GM12878 (cell line): ENCODE data around the gene SARS1. TPM values are rescaled to one million over a fixed set of nuclear protein-coding genes. Genes with fewer than 3 reads are reported as not detected.

Experiments
- ATAC-seq: fragments of 200-7000 bp; cut with Tn5 transposase; 3 replicates; pipeline ENCODE4 v1.9.1; 2020; ENCODE audit warnings: mild to moderate bottlenecking, moderate library complexity
- BruUV-seq: library from RNA; stranded (reverse); fragments of 400-500 nt; replicated peaks from 2 replicates; lab custom pipeline; 2021; lab: Mats Ljungman, UMichigan
- CTCF ChIA-PET: fragments of 300-600 bp; sonication (Branson Sonifier 250); formaldehyde crosslinking; extraction: SDS; loops from one replicate; lab custom pipeline; 2021; ENCODE audit warnings: inconsistent platforms; lab: Yijun Ruan, JAX
- POLR2A ChIA-PET: fragments of 350-600 bp; formaldehyde crosslinking; extraction: SDS; loops from one replicate; lab custom pipeline; 2021; ENCODE audit warnings: inconsistent platforms; lab: Charles Lee
- RAD21 ChIA-PET: fragments of 300-600 bp; sonication (Branson Sonifier 250); formaldehyde crosslinking; loops from one replicate; lab custom pipeline; 2023; ENCODE audit warnings: antibody characterized with exemption; ENCODE audit not compliant: unreplicated experiment; lab: Charles Lee
- SMC1A ChIA-PET: fragments of 300-600 bp; sonication (Branson Sonifier 250); formaldehyde crosslinking; loops from one replicate; lab custom pipeline; 2023; ENCODE audit not compliant: unreplicated experiment, uncharacterized antibody; lab: Charles Lee
- DNase-seq: peaks from one replicate; pipeline ENCODE4 v3.0.0-alpha.2; 2011; ENCODE audit warnings: low read depth, low spot score
- FAIRE-seq: peaks from 3 replicates; lab custom pipeline; 2011; peaks lifted over from hg19 to GRCh38; lab: Jason Lieb, UNC
- H2AFZ ChIP-seq: 2 replicates; pipeline ENCODE4 v1.6.0; 2011; ENCODE audit warnings: low read depth, low read length, control low read depth; ENCODE audit not compliant: control insufficient read depth
- H3K27ac ChIP-seq: 2 replicates; pipeline ENCODE4 v1.5.1; 2011; ENCODE audit warnings: control low read depth; ENCODE audit not compliant: control insufficient read depth, insufficient read depth
- H3K27me3 ChIP-seq, 2 experiments: replicated peaks in 1 of 2; 2 replicates each; pipeline versions ENCODE4 v1.6.0 to v1.6.1; 2011; ENCODE audit warnings: low read length in 1 of 2; ENCODE audit not compliant: control insufficient read depth in 2 of 2, insufficient read depth in 2 of 2
- H3K36me3 ChIP-seq, 2 experiments: 2 replicates each; pipeline ENCODE4 v1.5.1; 2011; ENCODE audit warnings: low read length in 1 of 2; ENCODE audit not compliant: control insufficient read depth in 2 of 2, insufficient read depth in 2 of 2
- H3K4me1 ChIP-seq: 2 replicates; pipeline ENCODE4 v1.6.1; 2011; ENCODE audit warnings: mild to moderate bottlenecking, low read length, moderate library complexity, mixed read lengths; ENCODE audit not compliant: control insufficient read depth, insufficient read depth
- H3K4me2 ChIP-seq: 2 replicates; pipeline ENCODE4 v1.6.0; 2011; ENCODE audit warnings: control low read depth; ENCODE audit not compliant: control insufficient read depth, insufficient read depth
- H3K4me3 ChIP-seq: fragments of 200-600 bp; sonication (generic); 2 replicates; pipeline ENCODE4 v1.5.1; 2016
- H3K79me2 ChIP-seq: 2 replicates; pipeline ENCODE4 v1.6.0; 2011; ENCODE audit warnings: low read length; ENCODE audit not compliant: control insufficient read depth, insufficient read depth
- H3K9ac ChIP-seq: 2 replicates; pipeline ENCODE4 v1.8.0; 2011; ENCODE audit warnings: low read length, control low read depth, mixed read lengths; ENCODE audit not compliant: control insufficient read depth, insufficient read depth
- H3K9me3 ChIP-seq: replicated peaks from 3 replicates; pipeline ENCODE4 v1.5.1; 2011; ENCODE audit warnings: mild to moderate bottlenecking, low read length; ENCODE audit not compliant: control insufficient read depth, insufficient read depth
- H4K20me1 ChIP-seq: 2 replicates; pipeline ENCODE4 v1.6.0; 2011; ENCODE audit not compliant: control insufficient read depth, insufficient read depth
- ESRRA ChIP-seq: IDR thresholded peaks from 2 replicates; pipeline ENCODE4 v1.6.1; 2012; ENCODE audit warnings: mild to moderate bottlenecking, low read length, improper control_type of control experiment
- EZH2 ChIP-seq: IDR thresholded peaks from 2 replicates; pipeline ENCODE4 v1.6.1; 2012; ENCODE audit warnings: low read depth, mild to moderate bottlenecking, control low read depth, inconsistent platforms, low read length, borderline replicate concordance; ENCODE audit not compliant: control insufficient read depth
- FOS ChIP-seq: IDR thresholded peaks from 3 replicates; pipeline ENCODE4 v1.6.1; 2011; ENCODE audit warnings: borderline replicate concordance; ENCODE audit not compliant: insufficient read length; ENCODE audit errors: extremely low read depth
- MTA3 ChIP-seq: IDR thresholded peaks from 2 replicates; pipeline ENCODE4 v1.6.1; 2012; ENCODE audit warnings: low read length, inconsistent platforms, borderline replicate concordance
- PAX8 ChIP-seq: fragments of 450-650 bp; IDR thresholded peaks from 2 replicates; pipeline ENCODE4 v1.6.1; 2017; ENCODE audit warnings: mild to moderate bottlenecking, moderate library complexity
- RB1 ChIP-seq: fragments of 450-650 bp; formaldehyde crosslinking; IDR thresholded peaks from 2 replicates; pipeline ENCODE4 v1.6.1; 2017; ENCODE audit warnings: mild to moderate bottlenecking, borderline replicate concordance
- SMAD5 ChIP-seq: IDR thresholded peaks from 2 replicates; pipeline ENCODE4 v1.6.1; 2016; ENCODE audit warnings: antibody characterized with exemption, low read depth
- SMARCA5 ChIP-seq: fragments of 450-650 bp; IDR thresholded peaks from 2 replicates; pipeline ENCODE4 v1.6.1; 2017; ENCODE audit warnings: mild to moderate bottlenecking
- SREBF2 ChIP-seq: IDR thresholded peaks from 2 replicates; pipeline ENCODE4 v1.6.1; 2012; ENCODE audit warnings: mild to moderate bottlenecking, low read length
- STAT1 ChIP-seq: fragments of 450-650 bp; conservative IDR thresholded peaks from 2 replicates; pipeline ENCODE4 v1.6.1; 2014; ENCODE audit warnings: antibody characterized with exemption, mild to moderate bottlenecking
- TAF1 ChIP-seq: IDR thresholded peaks from 2 replicates; pipeline ENCODE4 v1.6.1; 2011; ENCODE audit warnings: mild to moderate bottlenecking, low read depth, low read length, borderline replicate concordance
- ZBED1 ChIP-seq: IDR thresholded peaks from 2 replicates; pipeline ENCODE4 v1.6.1; 2016; ENCODE audit warnings: borderline replicate concordance
- WGBS: methylation state at CpG from one replicate; pipeline ENCODE4 v1.1.6; 2016; ENCODE audit warnings: low lambda C conversion rate; ENCODE audit not compliant: insufficient replicate concordance, insufficient coverage; ENCODE audit errors: missing lambda C conversion rate; 5-methylcytosine and 5-hydroxymethylcytosine counted together
- in situ Hi-C: fragments of 300-500 bp; cut with MboI; formaldehyde crosslinking; loops from 9 replicates; pipeline ENCODE4 v1.14.3; 2018; ENCODE audit warnings: mixed read lengths
- intact Hi-C: fragments of 100-400 bp; cut with micrococcal nuclease; formaldehyde crosslinking; loops from one replicate; pipeline ENCODE4 v1.14.2; 2022; ENCODE audit not compliant: unreplicated experiment
- polyA plus RNA-seq, 11 experiments: library from polyadenylated mRNA; depleted of rRNA in 4 of 11; unstranded in 6 of 11; stranded (reverse) in 5 of 11; fragments of >200 nt; fragmentation: Nextera tagmentation in 4 of 11; fragmentation: Illumina TruSeq in 1 of 11; extraction: Ambion mirVana in 4 of 11; extraction: Trizol in 1 of 11; gene quantifications; 1 replicate in 1 of 11; 2 replicates in 10 of 11; pipeline versions ENCODE4 v1.2.1 to v1.2.3, GENCODE V29; 2011 to 2016; ENCODE audit warnings: inconsistent platforms in 2 of 11, missing spikeins in 2 of 11, low read depth in 1 of 11
- total RNA-seq, 4 experiments: library from RNA; depleted of rRNA in 3 of 4; stranded (reverse); fragments of >200 nt in 3 of 4; fragmentation: Illumina TruSeq in 1 of 4; extraction: Trizol in 1 of 4; gene quantifications; 2 replicates each; pipeline versions ENCODE4 v1.2.1 to v1.2.3, GENCODE V29; 2013 to 2021
- TF ChIP-seq, protein P1 (sequence below): IDR thresholded peaks from 2 replicates; pipeline ENCODE4 v1.6.1; 2012; ENCODE audit warnings: mild to moderate bottlenecking, low read depth, low read length
- TF ChIP-seq, protein P2 (sequence below): fragments of 450-650 bp; formaldehyde crosslinking; IDR thresholded peaks from 2 replicates; pipeline ENCODE4 v1.4.0; 2022; ENCODE audit warnings: mild to moderate bottlenecking, moderate library complexity

SARS1 gene
- total and polyA plus RNA-seq, 10 of the 15 experiments (the other 5 are each of a cell fraction or from before 2014, with no cell fraction given), result 103 to 202 (median 138) TPM

DNA sequence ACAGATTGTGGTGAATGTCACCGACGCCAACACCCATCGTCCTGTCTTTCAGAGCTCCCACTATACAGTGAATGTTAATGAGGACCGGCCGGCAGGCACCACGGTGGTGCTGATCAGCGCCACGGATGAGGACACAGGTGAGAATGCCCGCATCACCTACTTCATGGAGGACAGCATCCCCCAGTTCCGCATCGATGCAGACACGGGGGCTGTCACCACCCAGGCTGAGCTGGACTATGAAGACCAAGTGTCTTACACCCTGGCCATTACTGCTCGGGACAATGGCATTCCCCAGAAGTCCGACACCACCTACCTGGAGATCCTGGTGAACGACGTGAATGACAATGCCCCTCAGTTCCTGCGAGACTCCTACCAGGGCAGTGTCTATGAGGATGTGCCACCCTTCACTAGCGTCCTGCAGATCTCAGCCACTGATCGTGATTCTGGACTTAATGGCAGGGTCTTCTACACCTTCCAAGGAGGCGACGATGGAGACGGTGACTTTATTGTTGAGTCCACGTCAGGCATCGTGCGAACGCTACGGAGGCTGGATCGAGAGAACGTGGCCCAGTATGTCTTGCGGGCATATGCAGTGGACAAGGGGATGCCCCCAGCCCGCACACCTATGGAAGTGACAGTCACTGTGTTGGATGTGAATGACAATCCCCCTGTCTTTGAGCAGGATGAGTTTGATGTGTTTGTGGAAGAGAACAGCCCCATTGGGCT lies 38.6 kb downstream of the SARS1 start:
- ChIA-PET RAD21 (no interaction called here), SMC1A (no interaction called here), POLR2A (no interaction called here), CTCF (interaction anchor here (1.4 kb wide), 1 partner anchor 246 kb away, joined by 3 read pairs; no protein-coding TSS in a partner anchor)
- Histone ChIP-seq H3K27ac (no peak overlapping the region), H3K27me3 (peaks cover 2 to 4% of the 10 kb centered on the region in 2 experiments; a peak in 3 of 4 replicates), H3K9ac (no peak overlapping the region), H2AFZ (no peak overlapping the region), H3K36me3 (no peaks in the 10 kb centered on the region), H3K9me3 (no peaks in the 10 kb centered on the region), H3K79me2 (no peaks in the 10 kb centered on the region), H3K4me3 (no peak overlapping the region), H4K20me1 (no peaks in the 10 kb centered on the region), H3K4me2 (no peak overlapping the region), H3K4me1 (no peaks in the 10 kb centered on the region)
- no peak for FAIRE-seq
- no peak for DNase-seq
- 81% methylated on average over 31 of the region's 31 CpGs for WGBS
- BruUV-seq, result no TSS peak
- no peak for ATAC-seq
- intact Hi-C loops, result no loop called here
- in situ Hi-C loops, result no loop called here
- TF ChIP-seq EZH2 (no peak), FOS (no peak), SREBF2 (no peak), ESRRA (no peak), MTA3 (no peak), PAX8 (no peak), ZBED1 (no peak), RB1 (no peak), SMARCA5 (no peak), SMAD5 (no peak), STAT1 (no peak), TAF1 (no peak)
- TF ChIP-seq, protein P1, sequence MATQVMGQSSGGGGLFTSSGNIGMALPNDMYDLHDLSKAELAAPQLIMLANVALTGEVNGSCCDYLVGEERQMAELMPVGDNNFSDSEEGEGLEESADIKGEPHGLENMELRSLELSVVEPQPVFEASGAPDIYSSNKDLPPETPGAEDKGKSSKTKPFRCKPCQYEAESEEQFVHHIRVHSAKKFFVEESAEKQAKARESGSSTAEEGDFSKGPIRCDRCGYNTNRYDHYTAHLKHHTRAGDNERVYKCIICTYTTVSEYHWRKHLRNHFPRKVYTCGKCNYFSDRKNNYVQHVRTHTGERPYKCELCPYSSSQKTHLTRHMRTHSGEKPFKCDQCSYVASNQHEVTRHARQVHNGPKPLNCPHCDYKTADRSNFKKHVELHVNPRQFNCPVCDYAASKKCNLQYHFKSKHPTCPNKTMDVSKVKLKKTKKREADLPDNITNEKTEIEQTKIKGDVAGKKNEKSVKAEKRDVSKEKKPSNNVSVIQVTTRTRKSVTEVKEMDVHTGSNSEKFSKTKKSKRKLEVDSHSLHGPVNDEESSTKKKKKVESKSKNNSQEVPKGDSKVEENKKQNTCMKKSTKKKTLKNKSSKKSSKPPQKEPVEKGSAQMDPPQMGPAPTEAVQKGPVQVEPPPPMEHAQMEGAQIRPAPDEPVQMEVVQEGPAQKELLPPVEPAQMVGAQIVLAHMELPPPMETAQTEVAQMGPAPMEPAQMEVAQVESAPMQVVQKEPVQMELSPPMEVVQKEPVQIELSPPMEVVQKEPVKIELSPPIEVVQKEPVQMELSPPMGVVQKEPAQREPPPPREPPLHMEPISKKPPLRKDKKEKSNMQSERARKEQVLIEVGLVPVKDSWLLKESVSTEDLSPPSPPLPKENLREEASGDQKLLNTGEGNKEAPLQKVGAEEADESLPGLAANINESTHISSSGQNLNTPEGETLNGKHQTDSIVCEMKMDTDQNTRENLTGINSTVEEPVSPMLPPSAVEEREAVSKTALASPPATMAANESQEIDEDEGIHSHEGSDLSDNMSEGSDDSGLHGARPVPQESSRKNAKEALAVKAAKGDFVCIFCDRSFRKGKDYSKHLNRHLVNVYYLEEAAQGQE, result no peak
- TF ChIP-seq, protein P2, sequence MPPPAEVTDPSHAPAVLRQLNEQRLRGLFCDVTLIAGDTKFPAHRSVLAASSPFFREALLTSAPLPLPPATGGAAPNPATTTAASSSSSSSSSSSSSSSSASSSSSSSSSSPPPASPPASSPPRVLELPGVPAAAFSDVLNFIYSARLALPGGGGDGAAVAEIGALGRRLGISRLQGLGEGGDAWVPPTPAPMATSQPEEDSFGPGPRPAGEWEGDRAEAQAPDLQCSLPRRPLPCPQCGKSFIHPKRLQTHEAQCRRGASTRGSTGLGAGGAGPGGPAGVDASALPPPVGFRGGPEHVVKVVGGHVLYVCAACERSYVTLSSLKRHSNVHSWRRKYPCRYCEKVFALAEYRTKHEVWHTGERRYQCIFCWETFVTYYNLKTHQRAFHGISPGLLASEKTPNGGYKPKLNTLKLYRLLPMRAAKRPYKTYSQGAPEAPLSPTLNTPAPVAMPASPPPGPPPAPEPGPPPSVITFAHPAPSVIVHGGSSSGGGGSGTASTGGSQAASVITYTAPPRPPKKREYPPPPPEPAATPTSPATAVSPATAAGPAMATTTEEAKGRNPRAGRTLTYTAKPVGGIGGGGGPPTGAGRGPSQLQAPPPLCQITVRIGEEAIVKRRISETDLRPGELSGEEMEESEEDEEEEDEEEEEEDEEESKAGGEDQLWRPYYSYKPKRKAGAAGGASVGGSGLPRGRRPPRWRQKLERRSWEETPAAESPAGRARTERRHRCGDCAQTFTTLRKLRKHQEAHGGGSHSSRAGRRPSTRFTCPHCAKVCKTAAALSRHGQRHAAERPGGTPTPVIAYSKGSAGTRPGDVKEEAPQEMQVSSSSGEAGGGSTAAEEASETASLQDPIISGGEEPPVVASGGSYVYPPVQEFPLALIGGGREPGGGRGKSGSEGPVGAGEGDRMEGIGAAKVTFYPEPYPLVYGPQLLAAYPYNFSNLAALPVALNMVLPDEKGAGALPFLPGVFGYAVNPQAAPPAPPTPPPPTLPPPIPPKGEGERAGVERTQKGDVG (CRISPR knock-in tag), result no peak
- TF ChIP-seq, all 136 proteins: peak for 0
